ENCODE measurements around the gene CDS2. TPM values are rescaled to one million over a fixed set of nuclear protein-coding genes. Genes with fewer than 3 reads are reported as not detected.

Gene CDS2
- total and polyA plus RNA-seq, 9 donors, result 11.4 to 54.6 (median 37.6) TPM

DNA sequence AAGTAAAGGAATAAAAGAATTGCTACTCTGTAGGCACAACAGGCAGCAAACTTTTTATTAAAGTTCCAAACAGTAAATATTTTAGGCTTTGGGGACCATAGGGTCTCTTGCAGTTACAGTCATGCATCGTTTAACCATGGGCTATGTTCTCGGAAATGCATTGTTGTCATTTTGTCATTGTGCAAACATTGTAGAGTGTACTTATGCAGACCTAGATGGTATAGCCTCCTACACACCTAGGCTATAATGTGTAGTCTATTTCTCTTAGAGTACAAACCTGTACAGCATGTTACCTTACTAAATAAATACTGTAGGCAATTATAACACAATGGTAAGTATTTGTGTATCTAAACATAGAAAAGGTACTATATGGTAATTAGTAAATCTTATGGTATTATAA, 54.7 kb downstream of the CDS2 start:
- H3K4me3 ChIP-seq, result no peak overlapping the region
- 61 to 83% (median 70%) methylated on average over 2 of the region's 2 CpGs for WGBS, 3 donors
- H3K27me3 ChIP-seq, result no peaks in the 10 kb centered on the region
- no peaks in the 10 kb centered on the region for H3K4me1 ChIP-seq (ENCODE audit: insufficient read depth)
- no peak overlapping the region for H3K27ac ChIP-seq
- DNase-seq, result no peak
- TF ChIP-seq, protein P1, sequence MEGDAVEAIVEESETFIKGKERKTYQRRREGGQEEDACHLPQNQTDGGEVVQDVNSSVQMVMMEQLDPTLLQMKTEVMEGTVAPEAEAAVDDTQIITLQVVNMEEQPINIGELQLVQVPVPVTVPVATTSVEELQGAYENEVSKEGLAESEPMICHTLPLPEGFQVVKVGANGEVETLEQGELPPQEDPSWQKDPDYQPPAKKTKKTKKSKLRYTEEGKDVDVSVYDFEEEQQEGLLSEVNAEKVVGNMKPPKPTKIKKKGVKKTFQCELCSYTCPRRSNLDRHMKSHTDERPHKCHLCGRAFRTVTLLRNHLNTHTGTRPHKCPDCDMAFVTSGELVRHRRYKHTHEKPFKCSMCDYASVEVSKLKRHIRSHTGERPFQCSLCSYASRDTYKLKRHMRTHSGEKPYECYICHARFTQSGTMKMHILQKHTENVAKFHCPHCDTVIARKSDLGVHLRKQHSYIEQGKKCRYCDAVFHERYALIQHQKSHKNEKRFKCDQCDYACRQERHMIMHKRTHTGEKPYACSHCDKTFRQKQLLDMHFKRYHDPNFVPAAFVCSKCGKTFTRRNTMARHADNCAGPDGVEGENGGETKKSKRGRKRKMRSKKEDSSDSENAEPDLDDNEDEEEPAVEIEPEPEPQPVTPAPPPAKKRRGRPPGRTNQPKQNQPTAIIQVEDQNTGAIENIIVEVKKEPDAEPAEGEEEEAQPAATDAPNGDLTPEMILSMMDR (IDR thresholded peaks at IDR 0.05), result no peak
- TF ChIP-seq EP300 (IDR thresholded peaks at IDR 0.05) (no peak), POLR2A (IDR thresholded peaks at IDR 0.05) (no peak)
- no peaks in the 10 kb centered on the region for H3K36me3 ChIP-seq
- no peaks in the 10 kb centered on the region for H3K9me3 ChIP-seq
- intact Hi-C loops (cut with DNase I), result no loop called here

GRCh38 chr20:5181958-5182357, 55.1 kb downstream of the CDS2 start:
- Histone ChIP-seq H3K4me1 (ENCODE audit: insufficient read depth) (no peaks in the 10 kb centered on the region), H3K36me3 (no peaks in the 10 kb centered on the region), H3K27me3 (no peaks in the 10 kb centered on the region), H3K27ac (no peak overlapping the region), H3K9me3 (no peaks in the 10 kb centered on the region), H3K4me3 (no peak overlapping the region)
- DNase-seq, result no peak
- intact Hi-C loops (cut with DNase I), result no loop called here
- TF ChIP-seq EP300 (IDR thresholded peaks at IDR 0.05), result no peak
- TF ChIP-seq, protein P1 (IDR thresholded peaks at IDR 0.05), result no peak
- no peak for TF ChIP-seq POLR2A (IDR thresholded peaks at IDR 0.05)

- no peaks in the 10 kb centered on the region for H3K9me3 ChIP-seq
- intact Hi-C loops (cut with DNase I), result no loop called here
- no peak overlapping the region for H3K4me3 ChIP-seq
- H3K27me3 ChIP-seq, result no peaks in the 10 kb centered on the region
- no peaks in the 10 kb centered on the region for H3K36me3 ChIP-seq
- H3K27ac ChIP-seq, result no peak overlapping the region
- no peaks in the 10 kb centered on the region for H3K4me1 ChIP-seq (ENCODE audit: insufficient read depth)
- no peak for DNase-seq
- TF ChIP-seq, protein P1 (IDR thresholded peaks at IDR 0.05), result no peak
- TF ChIP-seq EP300 (IDR thresholded peaks at IDR 0.05), result no peak
- no peak for TF ChIP-seq POLR2A (IDR thresholded peaks at IDR 0.05)
- 87 to 92% (median 91%) methylated on average over 2 of the region's 2 CpGs for WGBS, 3 donors
Observed at GRCh38 chr20:5182615-5183254, 55.9 kb downstream of the CDS2 start.

DNA sequence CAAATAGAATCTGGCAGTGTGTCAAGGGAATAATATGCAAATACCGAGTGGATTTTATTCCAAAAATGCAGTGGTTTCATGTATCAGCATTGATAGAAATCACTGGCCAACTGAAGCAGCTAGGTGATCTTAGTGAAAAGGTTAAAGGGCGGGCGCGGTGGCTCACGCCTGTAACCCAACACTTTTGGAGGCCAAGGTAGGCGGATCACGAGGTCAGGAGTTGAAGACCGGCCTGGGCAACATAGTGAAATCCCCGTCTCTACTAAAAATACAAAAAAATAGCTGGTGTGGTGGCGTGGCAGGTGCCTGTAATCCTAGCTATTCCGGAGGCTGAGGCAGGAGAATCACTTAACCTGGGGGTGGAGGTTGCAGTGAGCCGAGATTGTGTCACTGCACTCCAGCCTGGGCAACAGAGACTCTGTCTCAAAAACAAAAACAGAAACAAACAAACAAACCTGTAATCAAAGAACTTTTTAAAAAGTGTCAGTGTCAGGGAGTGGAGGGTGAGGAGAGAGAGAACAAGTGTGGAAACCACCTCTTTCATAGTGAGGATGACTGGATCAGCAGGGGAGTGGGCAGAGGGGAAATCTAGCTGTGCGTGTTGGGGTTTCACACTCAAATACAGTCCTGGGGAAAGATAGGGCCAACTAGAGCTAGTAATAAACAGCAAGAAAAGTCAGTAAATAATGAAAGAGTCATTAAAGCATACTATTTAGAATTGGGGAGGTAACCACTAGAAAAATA, 57.1 kb downstream of the CDS2 start:
- 89 to 91% (median 89%) methylated on average over 13 of the region's 13 CpGs for WGBS, 3 donors
- no peak overlapping the region for H3K27ac ChIP-seq

More for the DNA sequence above, 57.1 kb downstream of the CDS2 start:
- Histone ChIP-seq H3K27me3 (no peaks in the 10 kb centered on the region), H3K4me3 (no peak overlapping the region), H3K9me3 (no peaks in the 10 kb centered on the region), H3K4me1 (ENCODE audit: insufficient read depth) (no peaks in the 10 kb centered on the region), H3K36me3 (no peaks in the 10 kb centered on the region)
- no peak for DNase-seq
- TF ChIP-seq, protein P1 (IDR thresholded peaks at IDR 0.05), result no peak
- TF ChIP-seq EP300 (IDR thresholded peaks at IDR 0.05) (no peak), POLR2A (IDR thresholded peaks at IDR 0.05) (no peak)
- intact Hi-C loops (cut with DNase I), result no loop called here

Measured in ovary (tissue), 9 donors.